Prostate gland (tissue), 2 donors: ENCODE measurements around the gene GNG4.

Experiments used
- CTCF ChIP-seq, 4 experiments: fragments of 200-600 bp in 2 of 4; fragments of 450-650 bp in 2 of 4; sonication (generic) in 2 of 4; IDR thresholded peaks; 1 replicate in 3 of 4; 2 replicates in 1 of 4; pipeline ENCODE4 v1.5.1; 2016 to 2019; ENCODE audit warnings: antibody characterized with exemption in 4 of 4, mild to moderate bottlenecking in 2 of 4, moderate library complexity in 2 of 4
- POLR2A ChIP-seq: fragments of 450-650 bp; IDR thresholded peaks from one replicate; pipeline ENCODE4 v1.6.1; 2016; ENCODE audit warnings: antibody characterized with exemption, mild to moderate bottlenecking

DNA sequence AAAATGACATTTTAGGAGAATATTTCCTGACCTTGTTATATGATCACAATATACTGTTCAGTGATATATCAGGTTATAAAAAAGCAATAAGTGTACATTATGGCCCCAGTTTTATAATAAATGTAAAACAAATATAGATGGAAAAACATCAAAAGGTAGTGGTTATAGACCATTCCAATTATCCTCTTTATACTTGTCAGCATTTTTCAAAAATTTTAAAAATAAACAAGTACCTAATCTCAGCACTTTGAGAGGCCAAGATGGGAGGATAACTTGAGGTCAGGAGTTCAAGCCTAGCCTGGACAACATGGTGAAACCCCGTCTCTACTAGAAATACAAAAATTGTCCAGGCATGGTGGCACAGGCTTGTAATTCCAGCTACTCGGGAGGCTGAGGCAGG is 75.7 kb downstream of the GNG4 start:
- TF ChIP-seq CTCF (IDR thresholded peaks at IDR 0.05) (no peak), POLR2A (no peak)
